K562 (cell line): ENCODE data around the gene HERC3. TPM values are rescaled to one million over a fixed set of nuclear protein-coding genes. Genes with fewer than 3 reads are reported as not detected.

Source experiments
- CBFA2T3 ChIP-seq: fragments of 450-650 bp; IDR thresholded peaks from 2 replicates; pipeline ENCODE4 v1.6.1; 2017
- HNRNPL ChIP-seq: fragments of 200-400 bp; formaldehyde crosslinking; IDR thresholded peaks from 2 replicates; pipeline ENCODE4 v1.6.1; 2017; ENCODE audit warnings: low read depth, mild to moderate bottlenecking, low read length
- KHSRP ChIP-seq: fragments of 450-650 bp; IDR thresholded peaks from 2 replicates; pipeline ENCODE4 v1.6.1; 2017
- RHOXF2B ChIP-seq: fragments of 250-450 bp; sonication (Bioruptor Pico); conservative IDR thresholded peaks from 2 replicates; pipeline ENCODE4 v1.5.1; 2021
- ZFX ChIP-seq: sonication (generic); formaldehyde crosslinking; IDR thresholded peaks from 2 replicates; pipeline ENCODE4 v1.8.0; 2022; ENCODE audit warnings: mild to moderate bottlenecking, missing genetic modification reagents, moderate library complexity
- ZNF586 ChIP-seq: fragments of 450-650 bp; formaldehyde crosslinking; conservative IDR thresholded peaks from 2 replicates; pipeline ENCODE4 v1.4.0; 2020; ENCODE audit warnings: mild to moderate bottlenecking, moderate library complexity
- polyA plus RNA-seq, 8 experiments: library from polyadenylated mRNA; depleted of rRNA in 4 of 8; stranded (reverse) in 5 of 8; unstranded in 3 of 8; fragments of >200 nt; fragmentation: Nextera tagmentation in 2 of 8; fragmentation: Illumina TruSeq in 1 of 8; extraction: Ambion mirVana in 2 of 8; extraction: Trizol in 1 of 8; gene quantifications; 2 replicates each; pipeline versions ENCODE4 v1.2.1 to v1.2.3, GENCODE V29; 2011 to 2014; ENCODE audit warnings: inconsistent platforms in 1 of 8, missing spikeins in 1 of 8
- total RNA-seq, 7 experiments: library from RNA; depleted of rRNA in 6 of 7; stranded (reverse); fragments of >200 nt in 6 of 7; fragmentation: Illumina TruSeq in 2 of 7; extraction: Trizol in 2 of 7; gene quantifications; 2 replicates each; pipeline versions ENCODE4 v1.2.1 to v1.2.3, GENCODE V29; 2011 to 2021; ENCODE audit warnings: low replicate concordance in 1 of 7
- TF ChIP-seq, protein P1 (sequence below), 2 experiments: fragments of 450-650 bp; IDR thresholded peaks; 2 replicates each; pipeline ENCODE4 v1.6.1; 2016; ENCODE audit warnings: mild to moderate bottlenecking in 2 of 2, borderline replicate concordance in 1 of 2, low read depth in 1 of 2, moderate library complexity in 1 of 2

The HERC3 gene
- total and polyA plus RNA-seq, 9 of the 15 experiments (the other 6 are each of a cell fraction or from before 2014, with no cell fraction given), result 1.8 to 13.1 (median 7.6) TPM

DNA sequence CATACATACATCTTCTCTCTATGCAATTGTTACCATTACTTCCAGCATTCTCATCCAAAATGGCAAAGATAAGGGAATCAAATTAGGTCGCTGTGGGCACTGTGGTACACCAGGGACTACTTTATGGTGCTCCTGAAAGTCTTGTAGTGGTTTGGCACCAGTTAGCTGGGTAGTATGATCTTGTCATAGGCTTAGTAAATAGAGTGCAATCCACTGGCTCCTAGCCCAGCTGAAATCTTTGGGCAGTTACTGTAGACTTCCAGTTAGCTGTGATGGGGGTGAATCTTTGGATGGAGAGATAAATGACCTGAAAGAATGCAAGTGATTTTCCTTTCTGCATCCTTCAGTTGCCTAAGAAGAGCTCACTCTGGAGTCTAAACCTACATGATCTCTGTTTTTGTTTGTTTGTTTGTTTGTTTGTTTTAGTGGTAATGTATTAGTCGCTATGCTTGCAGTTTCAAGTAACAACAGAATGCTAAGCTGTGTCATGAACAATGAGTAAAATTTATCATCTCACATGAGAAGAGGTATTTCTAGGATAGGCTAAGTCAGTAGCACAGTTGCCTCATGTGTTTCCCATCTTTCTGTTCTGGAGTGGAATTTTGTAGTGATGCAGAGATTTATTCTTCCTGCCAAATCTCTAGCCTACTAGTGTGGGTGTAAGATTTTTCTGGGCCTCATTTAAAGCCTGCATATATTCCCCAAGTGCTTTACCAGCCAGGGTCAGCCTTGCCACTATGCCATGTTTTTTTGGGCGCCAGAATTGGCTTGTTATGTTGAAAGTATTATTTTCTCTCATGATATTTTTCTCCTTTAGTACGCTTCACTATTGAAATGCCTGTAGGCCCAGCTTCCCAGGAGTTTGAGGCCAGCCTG lies 24.2 kb downstream of the HERC3 start (continued):
- TF ChIP-seq, protein P1, sequence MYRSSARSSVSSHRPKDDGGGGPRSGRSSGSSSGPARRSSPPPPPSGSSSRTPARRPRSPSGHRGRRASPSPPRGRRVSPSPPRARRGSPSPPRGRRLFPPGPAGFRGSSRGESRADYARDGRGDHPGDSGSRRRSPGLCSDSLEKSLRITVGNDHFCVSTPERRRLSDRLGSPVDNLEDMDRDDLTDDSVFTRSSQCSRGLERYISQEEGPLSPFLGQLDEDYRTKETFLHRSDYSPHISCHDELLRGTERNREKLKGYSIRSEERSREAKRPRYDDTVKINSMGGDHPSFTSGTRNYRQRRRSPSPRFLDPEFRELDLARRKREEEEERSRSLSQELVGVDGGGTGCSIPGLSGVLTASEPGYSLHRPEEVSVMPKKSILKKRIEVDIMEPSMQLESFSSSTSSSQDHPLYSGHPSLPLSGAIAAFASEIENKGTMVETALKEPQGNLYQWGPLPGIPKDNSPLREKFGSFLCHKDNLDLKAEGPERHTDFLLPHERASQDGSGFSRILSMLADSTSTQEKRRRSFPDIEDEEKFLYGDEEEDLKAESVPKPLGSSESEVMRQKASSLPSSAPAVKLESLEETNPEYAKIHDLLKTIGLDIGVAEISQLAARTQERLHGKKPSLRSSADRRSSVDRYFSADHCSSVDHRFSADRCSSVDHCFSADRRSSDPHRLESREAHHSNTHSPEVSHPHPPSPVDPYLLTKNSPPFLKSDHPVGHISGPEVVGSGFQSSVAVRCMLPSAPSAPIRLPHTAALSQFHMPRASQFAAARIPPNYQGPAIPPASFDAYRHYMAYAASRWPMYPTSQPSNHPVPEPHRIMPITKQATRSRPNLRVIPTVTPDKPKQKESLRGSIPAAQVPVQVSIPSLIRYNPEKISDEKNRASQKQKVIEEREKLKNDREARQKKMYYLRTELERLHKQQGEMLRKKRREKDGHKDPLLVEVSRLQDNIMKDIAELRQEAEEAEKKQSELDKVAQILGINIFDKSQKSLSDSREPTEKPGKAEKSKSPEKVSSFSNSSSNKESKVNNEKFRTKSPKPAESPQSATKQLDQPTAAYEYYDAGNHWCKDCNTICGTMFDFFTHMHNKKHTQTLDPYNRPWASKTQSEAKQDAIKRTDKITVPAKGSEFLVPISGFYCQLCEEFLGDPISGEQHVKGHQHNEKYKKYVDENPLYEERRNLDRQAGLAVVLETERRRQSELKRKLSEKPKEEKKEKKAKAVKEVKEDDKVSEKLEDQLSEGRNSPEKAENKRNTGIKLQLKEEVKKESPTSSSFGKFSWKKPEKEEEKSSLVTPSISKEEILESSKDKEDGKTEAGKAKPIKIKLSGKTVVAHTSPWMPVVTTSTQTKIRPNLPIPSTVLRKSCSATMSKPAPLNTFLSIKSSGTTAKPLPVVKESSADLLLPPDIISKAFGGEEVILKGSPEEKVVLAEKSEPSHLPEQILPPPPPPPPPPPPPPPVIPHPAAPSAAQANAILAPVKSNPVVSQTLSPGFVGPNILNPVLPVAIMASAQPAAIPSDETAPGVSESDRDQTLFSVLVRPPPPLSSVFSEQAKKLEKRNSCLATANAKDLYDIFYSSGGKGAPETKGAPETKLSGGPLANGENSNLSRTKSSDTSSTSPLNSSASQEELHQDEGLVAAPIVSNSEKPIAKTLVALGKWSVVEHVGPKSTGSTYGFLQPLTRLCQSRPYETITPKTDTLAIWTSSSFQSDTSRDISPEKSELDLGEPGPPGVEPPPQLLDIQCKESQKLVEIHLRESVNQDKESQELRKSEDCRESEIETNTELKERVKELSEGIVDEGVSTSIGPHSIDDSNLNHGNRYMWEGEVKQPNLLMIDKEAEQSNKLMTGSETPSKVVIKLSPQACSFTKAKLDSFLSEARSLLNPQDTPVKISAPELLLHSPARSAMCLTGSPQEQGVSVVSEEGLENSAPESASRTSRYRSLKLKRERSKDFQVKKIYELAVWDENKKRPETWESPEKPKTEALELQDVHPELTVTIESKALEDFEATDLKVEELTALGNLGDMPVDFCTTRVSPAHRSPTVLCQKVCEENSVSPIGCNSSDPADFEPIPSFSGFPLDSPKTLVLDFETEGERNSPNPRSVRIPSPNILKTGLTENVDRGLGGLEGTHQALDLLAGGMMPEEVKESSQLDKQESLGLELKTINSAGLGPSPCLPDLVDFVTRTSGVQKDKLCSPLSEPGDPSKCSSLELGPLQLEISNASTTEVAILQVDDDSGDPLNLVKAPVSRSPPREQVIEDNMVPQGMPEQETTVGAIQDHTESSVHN (IDR thresholded peaks at IDR 0.05; ENCODE audit: borderline replicate concordance in 1 of 2, low read depth in 1 of 2), result no peak
- TF ChIP-seq ZFX (CRISPR knock-in tag), result no peak
- no peak for TF ChIP-seq RHOXF2B
- TF ChIP-seq ZNF586, result no peak
- TF ChIP-seq CBFA2T3, result no peak
- no peak for TF ChIP-seq KHSRP
- no peak for TF ChIP-seq HNRNPL
